Liver (tissue), 9 donors: Measurements from ENCODE around the gene CABLES1. TPM values are rescaled to one million over a fixed set of nuclear protein-coding genes. Genes with fewer than 3 reads are reported as not detected.

Source experiments
- DNase-seq: peaks from one replicate; pipeline ENCODE4 v3.0.0-alpha.2; 2017; ENCODE audit warnings: low spot score
- H3K27ac ChIP-seq, 2 donors: one replicate each; pipeline ENCODE4 v1.7.0; 2013; ENCODE audit warnings: inconsistent platforms in 2 of 2, low read length in 2 of 2, control low read depth in 1 of 2, low read depth in 1 of 2, mild to moderate bottlenecking in 1 of 2
- H3K27me3 ChIP-seq, 4 donors: one replicate each; pipeline versions ENCODE4 v1.6.1 to v1.7.0; 2013; ENCODE audit warnings: low read length in 3 of 4, inconsistent platforms in 1 of 4, mild to moderate bottlenecking in 1 of 4, moderate library complexity in 1 of 4; ENCODE audit not compliant: control insufficient read depth in 4 of 4, insufficient read depth in 4 of 4
- H3K36me3 ChIP-seq, 4 donors: one replicate each; pipeline versions ENCODE4 v1.6.1 to v1.7.0; 2013; ENCODE audit warnings: low read length in 3 of 4, mild to moderate bottlenecking in 3 of 4, low read depth in 1 of 4, moderate library complexity in 1 of 4; ENCODE audit not compliant: control insufficient read depth in 4 of 4, insufficient read depth in 3 of 4
- H3K4me1 ChIP-seq, 4 donors: one replicate each; pipeline versions ENCODE4 v1.6.1 to v1.7.0; 2013; ENCODE audit warnings: low read length in 3 of 4, mild to moderate bottlenecking in 3 of 4, moderate library complexity in 1 of 4; ENCODE audit not compliant: control insufficient read depth in 4 of 4, insufficient read depth in 4 of 4
- H3K4me3 ChIP-seq, 3 donors: one replicate each; pipeline versions ENCODE4 v1.6.1 to v1.7.0; 2013; ENCODE audit warnings: low read length in 3 of 3, control low read depth in 1 of 3, low read depth in 1 of 3, mild to moderate bottlenecking in 1 of 3
- H3K9ac ChIP-seq, 2 donors: one replicate each; pipeline ENCODE4 v1.7.0; 2013; ENCODE audit warnings: low read length in 2 of 2, mild to moderate bottlenecking in 2 of 2, moderate library complexity in 2 of 2, control low read depth in 1 of 2, low read depth in 1 of 2
- H3K9me3 ChIP-seq, 4 donors: one replicate each; pipeline versions ENCODE4 v1.6.1 to v1.7.0; 2013; ENCODE audit warnings: low read length in 3 of 4; ENCODE audit not compliant: control insufficient read depth in 4 of 4
- EGR1 ChIP-seq, 2 donors: IDR thresholded peaks; 2 replicates each; pipeline ENCODE4 v1.6.1; 2016 to 2018; ENCODE audit warnings: antibody characterized with exemption in 2 of 2, low read depth in 2 of 2
- FOXA1 ChIP-seq: IDR thresholded peaks from 2 replicates; pipeline ENCODE4 v1.6.1; 2016; ENCODE audit warnings: antibody characterized with exemption
- FOXA2 ChIP-seq: IDR thresholded peaks from 2 replicates; pipeline ENCODE4 v1.6.1; 2016; ENCODE audit warnings: antibody characterized with exemption
- GABPA ChIP-seq, 2 donors: IDR thresholded peaks in 1 of 2; conservative IDR thresholded peaks in 1 of 2; 2 replicates each; pipeline ENCODE4 v1.6.1; 2016; ENCODE audit warnings: antibody characterized with exemption in 2 of 2, mild to moderate bottlenecking in 1 of 2, moderate library complexity in 1 of 2
- HNF4A ChIP-seq, 2 donors: conservative IDR thresholded peaks; 2 replicates each; pipeline ENCODE4 v1.6.1; 2016; ENCODE audit warnings: antibody characterized with exemption in 2 of 2, mild to moderate bottlenecking in 2 of 2
- HNF4G ChIP-seq: IDR thresholded peaks from 2 replicates; pipeline ENCODE4 v1.6.1; 2016; ENCODE audit warnings: antibody characterized with exemption
- JUND ChIP-seq, 2 donors: IDR thresholded peaks; 2 replicates each; pipeline ENCODE4 v1.6.1; 2016; ENCODE audit warnings: antibody characterized with exemption in 2 of 2
- NR2F2 ChIP-seq: IDR thresholded peaks from 2 replicates; pipeline ENCODE4 v1.6.1; 2016; ENCODE audit warnings: antibody characterized with exemption
- RAD21 ChIP-seq, 2 donors: IDR thresholded peaks; 2 replicates each; pipeline ENCODE4 v1.6.1; 2016; ENCODE audit warnings: antibody characterized with exemption in 2 of 2, mild to moderate bottlenecking in 2 of 2
- RXRA ChIP-seq, 2 donors: IDR thresholded peaks; 2 replicates each; pipeline ENCODE4 v1.6.1; 2017 to 2018; ENCODE audit warnings: antibody characterized with exemption in 2 of 2, mild to moderate bottlenecking in 1 of 2
- SP1 ChIP-seq: IDR thresholded peaks from 2 replicates; pipeline ENCODE4 v1.6.1; 2018; ENCODE audit warnings: antibody characterized with exemption, mild to moderate bottlenecking
- TAF1 ChIP-seq: conservative IDR thresholded peaks from 2 replicates; pipeline ENCODE4 v1.6.1; 2016; ENCODE audit warnings: antibody characterized with exemption, mild to moderate bottlenecking
- YY1 ChIP-seq: IDR thresholded peaks from 2 replicates; pipeline ENCODE4 v1.6.1; 2016; ENCODE audit warnings: antibody characterized with exemption, mild to moderate bottlenecking
- WGBS: extraction: QIAGEN DNeasy Blood & Tissue Kit; methylation state at CpG from one replicate; pipeline ENCODE4 v1.1.7; 2013; 5-methylcytosine and 5-hydroxymethylcytosine counted together
- polyA plus RNA-seq, 2 donors: library from polyadenylated mRNA; stranded (reverse) in 1 of 2; unstranded in 1 of 2; fragments of 200-250 nt in 1 of 2; fragments of >200 nt in 1 of 2; fragmentation: Nextera tagmentation in 1 of 2; extraction: Ambion mirVana in 1 of 2; gene quantifications; one replicate each; pipeline versions ENCODE4 v1.2.1 to v1.2.3, GENCODE V29; 2013 to 2015
- total RNA-seq, 2 donors: library from RNA; depleted of rRNA; stranded (reverse); fragments of >200 nt; gene quantifications; one replicate each; pipeline ENCODE4 v1.2.3, GENCODE V29; 2014
- TF ChIP-seq, protein P1 (sequence below): fragments of 150-350 bp; IDR thresholded peaks from 2 replicates; pipeline ENCODE4 v1.5.1; 2017; ENCODE audit warnings: improper control_type of control experiment, low read depth, low read length; ENCODE audit not compliant: missing input control
- TF ChIP-seq, protein P2 (sequence below): IDR thresholded peaks from 2 replicates; pipeline ENCODE4 v1.6.1; 2016; ENCODE audit warnings: antibody characterized with exemption
- TF ChIP-seq, protein P3 (sequence below): IDR thresholded peaks from 2 replicates; pipeline ENCODE4 v1.6.1; 2016; ENCODE audit warnings: antibody characterized with exemption
- TF ChIP-seq, protein P4 (sequence below): IDR thresholded peaks from 2 replicates; pipeline ENCODE4 v1.6.1; 2016; ENCODE audit warnings: antibody characterized with exemption, mild to moderate bottlenecking
- TF ChIP-seq, protein P5 (sequence below): IDR thresholded peaks from 2 replicates; pipeline ENCODE4 v1.6.1; 2016; ENCODE audit warnings: antibody characterized with exemption
- donor health status: healthy.
- donor health status: healthy.
- donor health status: healthy.
- donor health status: healthy.
- donor health status: healthy.

The CABLES1 gene
- total and polyA plus RNA-seq, 4 donors = 3.3 to 8.9 (median 4.5) TPM

DNA sequence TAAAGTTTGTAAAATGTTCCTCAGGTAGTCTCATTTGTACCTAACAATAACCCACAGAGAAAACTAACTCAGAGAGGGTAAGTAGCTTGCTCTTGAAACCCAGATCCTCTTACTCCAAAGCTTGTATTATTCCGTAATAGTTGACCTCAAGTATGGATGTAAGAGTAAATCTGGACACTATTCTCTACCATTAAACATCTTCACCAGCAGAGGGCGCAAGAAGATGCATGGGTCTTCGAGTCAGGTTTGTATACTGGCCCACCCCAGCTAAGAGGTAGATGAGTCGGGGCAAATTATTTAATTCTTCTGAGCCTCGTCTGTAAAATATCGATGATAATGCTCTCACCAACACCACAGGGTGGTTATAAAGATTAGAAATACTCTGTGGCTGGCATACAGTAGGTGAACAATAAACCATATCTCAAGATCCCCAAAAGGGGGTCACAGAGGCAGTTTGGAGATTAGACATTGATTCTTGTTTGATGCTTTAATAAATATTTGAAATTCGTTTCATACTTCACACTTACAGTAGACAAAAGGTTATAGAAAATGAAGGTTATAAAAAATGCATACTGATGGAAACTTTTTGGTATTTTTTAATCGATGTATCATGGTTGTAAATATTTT is 3.5 kb upstream of the CABLES1 start (continued):
- TF ChIP-seq HNF4A (conservative IDR thresholded peaks at IDR 0.05) = peak in 1 of 2 donors; percentile 22
- TF ChIP-seq RXRA (IDR thresholded peaks at IDR 0.05) = peak in 1 of 2 donors; percentile 20
- TF ChIP-seq, protein P1, sequence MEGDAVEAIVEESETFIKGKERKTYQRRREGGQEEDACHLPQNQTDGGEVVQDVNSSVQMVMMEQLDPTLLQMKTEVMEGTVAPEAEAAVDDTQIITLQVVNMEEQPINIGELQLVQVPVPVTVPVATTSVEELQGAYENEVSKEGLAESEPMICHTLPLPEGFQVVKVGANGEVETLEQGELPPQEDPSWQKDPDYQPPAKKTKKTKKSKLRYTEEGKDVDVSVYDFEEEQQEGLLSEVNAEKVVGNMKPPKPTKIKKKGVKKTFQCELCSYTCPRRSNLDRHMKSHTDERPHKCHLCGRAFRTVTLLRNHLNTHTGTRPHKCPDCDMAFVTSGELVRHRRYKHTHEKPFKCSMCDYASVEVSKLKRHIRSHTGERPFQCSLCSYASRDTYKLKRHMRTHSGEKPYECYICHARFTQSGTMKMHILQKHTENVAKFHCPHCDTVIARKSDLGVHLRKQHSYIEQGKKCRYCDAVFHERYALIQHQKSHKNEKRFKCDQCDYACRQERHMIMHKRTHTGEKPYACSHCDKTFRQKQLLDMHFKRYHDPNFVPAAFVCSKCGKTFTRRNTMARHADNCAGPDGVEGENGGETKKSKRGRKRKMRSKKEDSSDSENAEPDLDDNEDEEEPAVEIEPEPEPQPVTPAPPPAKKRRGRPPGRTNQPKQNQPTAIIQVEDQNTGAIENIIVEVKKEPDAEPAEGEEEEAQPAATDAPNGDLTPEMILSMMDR = peak; percentile 67
- TF ChIP-seq RAD21 (IDR thresholded peaks at IDR 0.05) = peak; percentile 95 to 97
- no peak for TF ChIP-seq FOXA1
- peak; percentile 22 for TF ChIP-seq NR2F2
- TF ChIP-seq GABPA (IDR thresholded peaks at IDR 0.05 in 1 of 2, conservative IDR thresholded peaks at IDR 0.05 in 1 of 2) = no peak

DNA sequence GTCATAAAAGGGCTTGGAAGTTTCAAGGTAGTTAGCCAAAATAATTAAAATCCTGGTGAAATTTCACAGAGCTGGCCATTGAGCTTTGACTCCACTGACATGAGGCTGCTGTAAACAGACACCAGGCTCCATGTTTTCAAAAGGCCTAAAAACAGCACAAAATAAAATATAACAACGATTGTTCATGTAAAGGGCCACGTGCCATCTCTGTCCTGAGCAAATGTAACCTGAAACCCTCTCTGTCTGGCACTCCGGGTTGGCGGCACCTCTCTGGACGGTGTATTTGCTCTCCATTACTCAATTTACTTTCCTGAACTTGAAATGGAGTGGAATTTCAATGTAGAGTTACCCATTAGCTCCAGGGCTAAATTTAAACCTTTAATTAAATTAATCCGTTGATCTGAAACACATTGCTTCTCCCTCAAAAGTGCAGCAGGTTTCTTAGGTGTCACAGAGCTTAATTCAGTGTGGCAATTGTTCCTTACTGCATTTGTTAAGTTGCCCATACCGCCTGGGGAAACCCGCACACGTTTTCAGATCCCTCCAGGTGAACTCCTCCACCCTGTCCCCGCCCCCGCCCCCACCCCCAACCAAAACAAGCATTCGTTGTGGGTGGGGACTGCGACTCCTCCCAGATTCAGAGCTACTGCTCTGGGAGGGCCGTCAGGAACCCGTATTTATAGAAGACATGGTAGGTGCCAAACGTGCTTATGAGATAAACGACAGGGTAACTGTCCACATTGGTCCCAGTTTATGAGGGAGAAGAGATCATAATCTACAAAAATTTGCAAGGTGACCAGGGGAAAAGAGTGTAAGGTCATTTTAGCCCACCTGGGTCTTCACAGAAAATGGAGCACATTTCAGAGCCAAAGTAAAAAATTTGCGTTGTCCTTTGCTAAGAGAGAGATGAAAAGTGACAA is 1.2 kb upstream of the CABLES1 start:
- TF ChIP-seq JUND (IDR thresholded peaks at IDR 0.05) = peak in 1 of 2 donors; percentile 33
- TF ChIP-seq FOXA2 = no peak
- TF ChIP-seq FOXA1 = no peak
- TF ChIP-seq, protein P2, sequence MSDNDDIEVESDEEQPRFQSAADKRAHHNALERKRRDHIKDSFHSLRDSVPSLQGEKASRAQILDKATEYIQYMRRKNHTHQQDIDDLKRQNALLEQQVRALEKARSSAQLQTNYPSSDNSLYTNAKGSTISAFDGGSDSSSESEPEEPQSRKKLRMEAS = peak; percentile 79
- no peak for TF ChIP-seq EGR1 (IDR thresholded peaks at IDR 0.05; ENCODE audit: low read depth in 2 of 2)
- no peak for TF ChIP-seq TAF1
- TF ChIP-seq, protein P3, sequence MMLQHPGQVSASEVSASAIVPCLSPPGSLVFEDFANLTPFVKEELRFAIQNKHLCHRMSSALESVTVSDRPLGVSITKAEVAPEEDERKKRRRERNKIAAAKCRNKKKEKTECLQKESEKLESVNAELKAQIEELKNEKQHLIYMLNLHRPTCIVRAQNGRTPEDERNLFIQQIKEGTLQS = no peak
- TF ChIP-seq, protein P1 = no peak
- TF ChIP-seq GABPA (IDR thresholded peaks at IDR 0.05 in 1 of 2, conservative IDR thresholded peaks at IDR 0.05 in 1 of 2) = no peak
- TF ChIP-seq, protein P4, sequence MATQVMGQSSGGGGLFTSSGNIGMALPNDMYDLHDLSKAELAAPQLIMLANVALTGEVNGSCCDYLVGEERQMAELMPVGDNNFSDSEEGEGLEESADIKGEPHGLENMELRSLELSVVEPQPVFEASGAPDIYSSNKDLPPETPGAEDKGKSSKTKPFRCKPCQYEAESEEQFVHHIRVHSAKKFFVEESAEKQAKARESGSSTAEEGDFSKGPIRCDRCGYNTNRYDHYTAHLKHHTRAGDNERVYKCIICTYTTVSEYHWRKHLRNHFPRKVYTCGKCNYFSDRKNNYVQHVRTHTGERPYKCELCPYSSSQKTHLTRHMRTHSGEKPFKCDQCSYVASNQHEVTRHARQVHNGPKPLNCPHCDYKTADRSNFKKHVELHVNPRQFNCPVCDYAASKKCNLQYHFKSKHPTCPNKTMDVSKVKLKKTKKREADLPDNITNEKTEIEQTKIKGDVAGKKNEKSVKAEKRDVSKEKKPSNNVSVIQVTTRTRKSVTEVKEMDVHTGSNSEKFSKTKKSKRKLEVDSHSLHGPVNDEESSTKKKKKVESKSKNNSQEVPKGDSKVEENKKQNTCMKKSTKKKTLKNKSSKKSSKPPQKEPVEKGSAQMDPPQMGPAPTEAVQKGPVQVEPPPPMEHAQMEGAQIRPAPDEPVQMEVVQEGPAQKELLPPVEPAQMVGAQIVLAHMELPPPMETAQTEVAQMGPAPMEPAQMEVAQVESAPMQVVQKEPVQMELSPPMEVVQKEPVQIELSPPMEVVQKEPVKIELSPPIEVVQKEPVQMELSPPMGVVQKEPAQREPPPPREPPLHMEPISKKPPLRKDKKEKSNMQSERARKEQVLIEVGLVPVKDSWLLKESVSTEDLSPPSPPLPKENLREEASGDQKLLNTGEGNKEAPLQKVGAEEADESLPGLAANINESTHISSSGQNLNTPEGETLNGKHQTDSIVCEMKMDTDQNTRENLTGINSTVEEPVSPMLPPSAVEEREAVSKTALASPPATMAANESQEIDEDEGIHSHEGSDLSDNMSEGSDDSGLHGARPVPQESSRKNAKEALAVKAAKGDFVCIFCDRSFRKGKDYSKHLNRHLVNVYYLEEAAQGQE = peak; percentile 41
- TF ChIP-seq, protein P5, sequence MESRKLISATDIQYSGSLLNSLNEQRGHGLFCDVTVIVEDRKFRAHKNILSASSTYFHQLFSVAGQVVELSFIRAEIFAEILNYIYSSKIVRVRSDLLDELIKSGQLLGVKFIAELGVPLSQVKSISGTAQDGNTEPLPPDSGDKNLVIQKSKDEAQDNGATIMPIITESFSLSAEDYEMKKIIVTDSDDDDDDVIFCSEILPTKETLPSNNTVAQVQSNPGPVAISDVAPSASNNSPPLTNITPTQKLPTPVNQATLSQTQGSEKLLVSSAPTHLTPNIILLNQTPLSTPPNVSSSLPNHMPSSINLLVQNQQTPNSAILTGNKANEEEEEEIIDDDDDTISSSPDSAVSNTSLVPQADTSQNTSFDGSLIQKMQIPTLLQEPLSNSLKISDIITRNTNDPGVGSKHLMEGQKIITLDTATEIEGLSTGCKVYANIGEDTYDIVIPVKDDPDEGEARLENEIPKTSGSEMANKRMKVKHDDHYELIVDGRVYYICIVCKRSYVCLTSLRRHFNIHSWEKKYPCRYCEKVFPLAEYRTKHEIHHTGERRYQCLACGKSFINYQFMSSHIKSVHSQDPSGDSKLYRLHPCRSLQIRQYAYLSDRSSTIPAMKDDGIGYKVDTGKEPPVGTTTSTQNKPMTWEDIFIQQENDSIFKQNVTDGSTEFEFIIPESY = peak; percentile 52
- TF ChIP-seq NR2F2 = no peak
- TF ChIP-seq SP1 = peak; percentile 87
- TF ChIP-seq YY1 = peak; percentile 76
- peak; percentile 10 to 39 for TF ChIP-seq RAD21 (IDR thresholded peaks at IDR 0.05)
- TF ChIP-seq HNF4G = no peak
- TF ChIP-seq RXRA (IDR thresholded peaks at IDR 0.05) = peak; percentile 41 to 68
- TF ChIP-seq HNF4A (conservative IDR thresholded peaks at IDR 0.05) = peak; percentile 37 to 47
- H3K4me3 ChIP-seq = peak overlapping the region in 2 of 3 donors; percentile 68 to 85
- H3K9ac ChIP-seq = peak overlapping the region; percentile 45 to 81
- WGBS = 12% methylated on average over 18 of the region's 18 CpGs
- no peaks in the 10 kb centered on the region for H3K9me3 ChIP-seq
- peaks cover 9 to 40% (median 31%) of the 10 kb centered on the region in 4 donors for H3K4me1 ChIP-seq
- H3K36me3 ChIP-seq = no peaks in the 10 kb centered on the region
- H3K27me3 ChIP-seq = no peaks in the 10 kb centered on the region
- DNase-seq = peak; percentile 58
- peak overlapping the region; percentile 92 to 97 for H3K27ac ChIP-seq
